Pancreas (tissue), 10 donors: ENCODE data around the gene SRSF7. TPM values are rescaled to one million over a fixed set of nuclear protein-coding genes. Genes with fewer than 3 reads are reported as not detected.
"Not testable (repeated sequence)": the region's sequence is repeated elsewhere in the genome, so short reads cannot be mapped to it uniquely, and the experiment has no call there.

ENCODE experiments used
- ATAC-seq, 4 donors: fragments of 200-7000 bp; cut with Tn5 transposase; one replicate each; pipeline versions ENCODE4 v1.8.0 to v1.9.1; 2020; ENCODE audit warnings: mild to moderate bottlenecking in 4 of 4, moderate library complexity in 4 of 4
- DNase-seq, 6 donors: peaks; one replicate each; pipeline ENCODE4 v3.0.0-alpha.2; 2020
- FAIRE-seq: peaks from 2 replicates; lab custom pipeline; 2012; peaks lifted over from hg19 to GRCh38; lab: Jason Lieb, UNC
- H3K27ac ChIP-seq, 4 donors: fragments of 200-600 bp; sonication (generic); 1 replicate in 3 of 4; 2 replicates in 1 of 4; pipeline versions ENCODE4 v1.5.0 to v1.8.0; 2020
- H3K27me3 ChIP-seq, 4 donors: fragments of 200-600 bp; one replicate each; pipeline ENCODE4 v1.8.0; 2021
- H3K36me3 ChIP-seq, 3 donors: fragments of 200-600 bp; sonication (generic) in 1 of 3; one replicate each; pipeline versions ENCODE4 v1.5.0 to v1.8.0; 2020 to 2021
- H3K4me1 ChIP-seq, 3 donors: fragments of 200-600 bp; one replicate each; pipeline ENCODE4 v1.8.0; 2021
- H3K4me3 ChIP-seq, 4 donors: fragments of 200-600 bp; sonication (generic) in 2 of 4; one replicate each; pipeline versions ENCODE4 v1.5.0 to v1.8.0; 2020 to 2021
- H3K9me3 ChIP-seq, 4 donors: fragments of 200-600 bp; one replicate each; pipeline ENCODE4 v1.8.0; 2021
- CTCF ChIP-seq, 4 donors: fragments of 200-600 bp; sonication (generic) in 3 of 4; IDR thresholded peaks; one replicate each; pipeline versions ENCODE4 v1.5.0 to v1.8.0; 2021; ENCODE audit warnings: antibody characterized with exemption in 4 of 4
- WGBS, 2 donors: extraction: QIAGEN DNeasy Blood & Tissue Kit; methylation state at CpG; one replicate each; pipeline ENCODE4 v1.1.7; 2013; 5-methylcytosine and 5-hydroxymethylcytosine counted together
- intact Hi-C, 3 donors: fragments of 100-400 bp; cut with DNase I; formaldehyde crosslinking; loops; one replicate each; pipeline versions ENCODE4 v1.11.1 to v1.14.2; 2022
- polyA plus RNA-seq, 2 donors: library from polyadenylated mRNA; stranded (reverse); fragments of 200-250 nt; gene quantifications; one replicate each; pipeline ENCODE4 v1.2.3, GENCODE V29; 2013
- total RNA-seq, 6 donors: library from RNA; stranded (reverse); fragmentation: NEBNext Ultra II Directional in 4 of 6; extraction: Animal tissue kit (Norgen Biotek cat#: 25700) in 4 of 6; gene quantifications; one replicate each; pipeline versions ENCODE4 v1.2.1 to v1.2.4, GENCODE V29; 2021 to 2023
- donor health status: healthy with polysubstance abuse.
- donor health status: DM: no; HTN: no; CAD: no; lungs with moderate emphysema.
- donor health status: DM: no; HTN: no; CAD: no.
- donor health status: control.
- donor health status: control.
- donor health status: Bipolar disorder and iron deficiency.
- donor health status: DM: yes; HTN: yes; CAD: no.
- donor health status: DM: no; HTN: no; CAD: no.
- donor health status: DM: no; HTN: no; CAD: no.
- donor health status: DM: yes; HTN: yes; CAD: no.

The SRSF7 gene
- total and polyA plus RNA-seq, 8 donors, result 27.4 to 119 (median 47.6) TPM

GRCh38 chr2:38711558-38711957 lies 39.6 kb downstream of the SRSF7 start:
- intact Hi-C loops, result no loop called here
- Histone ChIP-seq H3K4me1 (peaks cover 0 to 4% (median 0%) of the 10 kb centered on the region in 3 donors), H3K27ac (no peak overlapping the region), H3K4me3 (no peak overlapping the region), H3K27me3 (no peaks in the 10 kb centered on the region), H3K36me3 (no peaks in the 10 kb centered on the region), H3K9me3 (no peaks in the 10 kb centered on the region)
- no peak for DNase-seq
- FAIRE-seq, result no peak
- TF ChIP-seq CTCF (IDR thresholded peaks at IDR 0.05), result no peak
- ATAC-seq, result no peak

GRCh38 chr2:38709567-38710194 lies 41.5 kb downstream of the SRSF7 start:
- H3K4me3 ChIP-seq, result no peak overlapping the region
- H3K27ac ChIP-seq, result no peak overlapping the region
- WGBS, 2 donors, result 78 to 79% methylated on average over 5 of the region's 5 CpGs
- ATAC-seq (no peak), DNase-seq (no peak), FAIRE-seq (no peak)
- no peaks in the 10 kb centered on the region for H3K27me3 ChIP-seq
- no peaks in the 10 kb centered on the region for H3K4me1 ChIP-seq
- intact Hi-C loops, result no loop called here
- no peaks in the 10 kb centered on the region for H3K36me3 ChIP-seq
- no peak for TF ChIP-seq CTCF (IDR thresholded peaks at IDR 0.05)
- H3K9me3 ChIP-seq, result no peaks in the 10 kb centered on the region

GRCh38 chr2:38708900-38709566 lies 42.1 kb downstream of the SRSF7 start:
- WGBS, 2 donors, result 85 to 86% methylated on average over 12 of the region's 12 CpGs
- Histone ChIP-seq H3K27ac (no peak overlapping the region), H3K9me3 (no peaks in the 10 kb centered on the region), H3K36me3 (no peaks in the 10 kb centered on the region), H3K4me1 (no peaks in the 10 kb centered on the region), H3K27me3 (no peaks in the 10 kb centered on the region), H3K4me3 (no peak overlapping the region)
- intact Hi-C loops, result no loop called here
- no peak for TF ChIP-seq CTCF (IDR thresholded peaks at IDR 0.05)
- DNase-seq, result no peak
- no peak for FAIRE-seq
- no peak for ATAC-seq

- H3K27ac ChIP-seq, intact Hi-C loops, H3K27me3 ChIP-seq, H3K9me3 ChIP-seq, FAIRE-seq, H3K4me3 ChIP-seq, H3K4me1 ChIP-seq, H3K36me3 ChIP-seq, DNase-seq, ATAC-seq: not testable (repeated sequence)
- WGBS, 2 donors, result 89 to 97% methylated on average over 9 of the region's 9 CpGs
These were observed 42.7 kb downstream of the SRSF7 start for GRCh38 chr2:38708491-38708890.

- no peak for DNase-seq
- no peak for FAIRE-seq
- no peak overlapping the region for H3K27ac ChIP-seq
- no peak for TF ChIP-seq CTCF (IDR thresholded peaks at IDR 0.05)
- H3K4me1 ChIP-seq, result no peaks in the 10 kb centered on the region
- no peaks in the 10 kb centered on the region for H3K36me3 ChIP-seq
- H3K9me3 ChIP-seq, result no peaks in the 10 kb centered on the region
- no peak overlapping the region for H3K4me3 ChIP-seq
- no peak for ATAC-seq
- WGBS, 2 donors, result 70 to 77% methylated on average over 6 of the region's 6 CpGs
- H3K27me3 ChIP-seq, result no peaks in the 10 kb centered on the region
- intact Hi-C loops, result no loop called here
These were observed 44.3 kb downstream of the SRSF7 start for GRCh38 chr2:38706846-38707345.
